GM18507 (cell line): ENCODE results near the gene PRKN.
"Not testable (repeated sequence)": the region's sequence is repeated elsewhere in the genome, so short reads cannot be mapped to it uniquely, and the experiment has no call there.

ENCODE experiments used
- DNase-seq: peaks from one replicate; pipeline ENCODE4 v3.0.0; 2011; ENCODE audit warnings: low read depth; ENCODE audit not compliant: insufficient read length; ENCODE audit errors: extremely low spot score
- FAIRE-seq: peaks from 2 replicates; lab custom pipeline; 2011; peaks lifted over from hg19 to GRCh38; lab: Jason Lieb, UNC

PRKN gene

DNA sequence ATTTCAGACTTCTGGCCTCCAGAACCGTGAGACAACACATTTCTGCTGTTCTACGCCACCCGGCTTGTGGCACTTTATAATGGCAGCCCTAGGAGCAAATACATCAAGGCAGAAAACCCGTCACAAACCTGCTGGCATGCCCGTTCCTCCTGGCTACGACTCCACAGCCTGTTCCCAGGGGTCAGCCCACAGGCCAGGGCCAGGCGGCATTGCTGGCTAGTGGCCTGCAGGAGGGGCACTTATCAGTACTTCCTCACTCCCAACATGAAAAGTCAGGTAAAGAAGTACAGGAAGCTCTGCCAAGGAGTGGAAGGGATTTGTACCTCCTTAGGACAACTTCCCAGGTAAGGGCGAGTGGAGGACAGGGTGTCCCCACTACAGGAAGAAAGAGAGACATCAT, 1230.6 kb downstream of the PRKN start:
- no peak for DNase-seq
- no peak for FAIRE-seq

DNA sequence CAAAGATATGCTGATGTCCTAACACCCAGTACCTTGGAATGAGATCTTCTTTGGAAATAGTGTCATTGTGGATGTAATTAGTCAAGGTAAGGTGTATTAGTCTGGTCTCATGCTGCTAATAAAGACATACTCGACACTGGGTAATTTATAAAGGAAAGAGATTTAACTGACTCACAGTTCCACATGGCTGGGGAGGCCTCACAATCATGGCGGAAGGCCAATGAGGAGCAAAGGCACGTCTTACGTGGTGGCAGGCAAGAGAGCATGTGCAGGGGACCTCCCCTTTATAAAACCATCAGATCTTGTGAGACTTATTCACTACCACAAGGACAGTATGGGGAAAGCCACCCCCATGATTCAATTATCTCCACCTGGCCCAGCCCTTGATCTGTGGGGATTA, 1231.3 kb downstream of the PRKN start:
- not testable (repeated sequence) for DNase-seq, FAIRE-seq

DNA sequence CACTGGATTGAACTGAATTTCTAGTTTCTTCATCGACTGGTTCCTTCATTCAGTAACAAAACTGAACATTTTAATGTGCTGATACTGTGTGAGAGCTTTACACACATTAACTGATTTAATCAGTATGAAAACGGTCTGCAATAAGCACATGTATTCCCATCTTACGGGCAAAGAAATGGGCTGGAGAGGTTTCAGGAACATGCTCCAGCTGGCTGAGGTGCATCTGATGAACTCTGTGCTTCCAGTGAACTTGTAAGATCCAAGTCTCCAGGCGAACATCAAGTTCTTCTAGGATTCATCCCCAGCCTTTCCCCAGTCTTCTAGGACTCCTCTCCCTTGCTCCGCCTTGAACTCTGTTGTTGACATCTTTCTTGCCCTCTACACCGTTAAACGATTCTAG, 1233.0 kb downstream of the PRKN start:
- DNase-seq = no peak
- FAIRE-seq = no peak

DNA sequence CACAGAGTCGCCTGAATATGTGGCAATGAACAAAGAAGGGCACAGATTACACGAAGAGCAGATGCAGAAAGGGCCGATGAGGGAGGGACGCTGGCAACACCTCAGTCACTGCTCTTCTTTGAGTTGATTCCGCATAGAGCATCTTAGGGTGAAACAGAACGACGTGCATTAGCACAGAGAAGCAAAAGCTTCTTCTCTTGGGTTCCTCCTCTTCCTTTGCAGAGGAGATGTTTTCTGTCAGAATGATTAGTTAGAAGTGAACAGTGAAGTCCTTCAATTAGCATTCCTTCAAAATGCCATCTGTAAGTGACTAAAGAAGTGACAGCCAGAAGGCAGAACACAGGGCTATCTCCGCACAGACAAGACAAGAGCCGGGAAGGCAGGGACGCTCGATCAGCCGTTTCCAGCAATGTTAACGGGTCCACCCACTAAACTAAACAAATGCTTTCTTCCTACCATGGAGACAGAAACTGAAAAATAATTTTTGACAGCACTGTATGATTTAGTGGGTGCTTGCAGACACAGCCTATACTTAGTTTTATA, 1233.9 kb downstream of the PRKN start:
- no peak for DNase-seq
- no peak for FAIRE-seq

DNA sequence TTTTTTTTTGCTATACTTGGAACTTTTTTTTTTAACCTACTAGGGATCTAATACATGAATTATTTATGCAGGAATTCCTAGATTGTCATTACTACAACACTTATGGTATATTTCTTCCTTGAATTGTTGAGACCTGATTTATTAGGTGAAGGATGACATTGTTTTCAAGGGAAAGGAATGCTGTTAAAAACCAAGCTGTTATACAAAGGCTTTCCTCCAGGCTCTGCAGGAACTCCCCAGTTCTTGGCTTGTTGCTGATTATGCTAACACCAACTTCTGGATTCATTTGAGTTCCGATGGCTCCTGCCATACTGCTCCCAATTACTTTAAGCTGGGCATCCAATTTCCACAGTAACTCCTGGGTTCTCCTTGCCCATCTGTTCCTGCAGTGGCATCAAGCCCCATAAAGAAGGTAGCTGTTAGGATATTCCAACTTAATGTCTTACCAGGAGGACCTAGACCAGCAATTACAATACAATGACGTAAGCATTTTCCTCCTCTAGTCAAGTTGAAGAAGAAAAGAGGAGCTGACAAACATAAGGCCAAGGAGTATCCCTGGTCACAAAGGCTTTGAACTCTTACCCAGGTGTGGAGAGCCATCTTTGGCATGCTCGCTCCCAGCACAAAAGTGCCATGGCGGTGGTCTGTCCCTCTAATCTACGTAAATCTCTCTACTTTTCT, 1237.8 kb downstream of the PRKN start:
- FAIRE-seq (no peak), DNase-seq (no peak)

DNA sequence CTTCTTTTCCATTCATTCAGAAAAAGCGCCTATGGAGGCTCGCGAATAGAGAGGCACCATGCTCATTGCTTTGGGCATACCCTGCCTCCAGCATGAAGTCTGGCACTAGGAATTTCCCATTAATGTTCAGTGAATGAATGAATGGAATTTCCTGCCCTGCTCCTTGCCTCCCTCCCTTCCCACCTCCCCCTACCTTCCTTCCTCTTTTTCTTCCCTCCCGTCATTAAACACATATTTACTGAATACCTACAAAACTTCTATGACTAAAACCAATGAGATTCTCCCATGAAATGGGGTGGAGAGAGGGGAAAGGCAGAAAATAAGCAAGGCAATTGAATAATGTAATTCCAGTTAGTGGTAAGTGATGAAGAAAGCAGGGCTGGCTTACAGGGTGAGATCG, 1239.9 kb downstream of the PRKN start:
- FAIRE-seq = no peak

DNA sequence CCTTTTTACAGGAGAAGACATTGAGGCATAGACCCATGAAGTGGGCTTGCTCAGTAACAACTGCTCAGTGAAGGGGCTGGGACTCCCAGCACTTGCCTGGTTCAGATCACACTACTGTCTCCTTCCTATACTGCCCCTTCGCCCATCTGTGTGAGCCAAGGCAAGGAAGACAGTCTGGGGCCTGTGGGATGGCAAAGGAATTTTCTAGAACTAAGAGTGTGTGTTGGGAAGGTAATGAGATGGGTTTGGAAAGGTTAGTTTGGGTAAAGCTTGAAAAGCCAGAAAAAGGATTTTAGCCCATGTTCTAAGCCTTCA, 1240.4 kb downstream of the PRKN start:
- no peak for FAIRE-seq

More for the DNA sequence above, 1239.9 kb downstream of the PRKN start:
- no peak for DNase-seq

DNA sequence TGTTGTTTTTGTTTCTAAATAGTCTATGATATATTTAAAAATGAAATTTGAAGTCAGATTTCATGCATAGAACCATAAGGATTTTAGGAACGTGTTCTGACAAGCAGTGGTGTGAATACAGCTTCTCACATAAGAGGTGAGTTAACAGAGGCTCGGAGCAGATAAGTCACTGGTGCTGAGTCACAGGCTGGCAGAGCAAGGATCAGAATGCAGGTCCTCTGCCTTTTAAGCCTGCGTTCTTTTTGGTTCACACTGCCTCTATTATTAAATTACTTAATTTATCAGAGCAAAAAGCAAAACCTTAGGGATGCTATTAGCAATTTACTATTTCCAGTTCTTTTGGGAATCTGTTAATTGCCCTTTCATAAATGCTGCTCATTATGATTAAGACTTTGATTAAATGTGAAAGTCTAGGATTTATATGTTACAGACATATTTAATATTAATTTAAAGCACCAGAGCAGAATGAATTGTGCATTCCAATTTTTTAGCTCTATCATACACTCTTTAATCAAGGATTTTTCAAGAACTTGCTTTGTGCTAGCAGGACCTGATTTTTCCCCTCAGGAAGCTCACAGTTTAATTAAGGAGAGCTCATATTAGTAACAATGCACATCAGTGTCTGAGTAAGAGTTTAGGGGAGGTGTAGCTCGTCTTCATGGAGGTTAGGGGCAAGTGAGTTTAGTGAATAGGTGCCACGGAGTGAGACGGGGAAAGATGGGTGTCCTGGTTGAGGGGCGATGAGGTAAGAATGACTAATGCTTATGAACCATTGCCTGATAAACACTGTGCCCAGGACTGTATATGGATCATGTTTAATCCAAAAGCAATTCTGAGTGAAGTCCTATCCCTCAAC, 1241.0 kb downstream of the PRKN start:
- FAIRE-seq = no peak
- DNase-seq = no peak

More for the DNA sequence above, 1240.4 kb downstream of the PRKN start:
- no peak for DNase-seq

DNA sequence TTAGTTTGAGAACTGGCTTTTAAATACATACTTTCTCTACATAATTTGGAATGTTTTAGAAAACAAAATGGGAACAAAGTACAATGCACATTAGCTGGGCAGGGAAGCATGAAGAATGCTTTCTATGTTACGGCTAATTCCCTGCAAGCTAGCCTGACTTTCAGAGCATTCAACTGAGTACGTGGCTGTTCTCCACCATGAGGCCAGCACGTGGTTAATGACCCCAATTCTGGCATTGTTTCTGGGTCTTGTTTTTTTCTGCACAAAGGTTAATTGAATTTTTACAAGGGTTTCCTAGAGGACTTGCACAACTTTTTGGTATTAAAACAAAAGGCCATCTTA, 1245.1 kb downstream of the PRKN start:
- no peak for DNase-seq

DNA sequence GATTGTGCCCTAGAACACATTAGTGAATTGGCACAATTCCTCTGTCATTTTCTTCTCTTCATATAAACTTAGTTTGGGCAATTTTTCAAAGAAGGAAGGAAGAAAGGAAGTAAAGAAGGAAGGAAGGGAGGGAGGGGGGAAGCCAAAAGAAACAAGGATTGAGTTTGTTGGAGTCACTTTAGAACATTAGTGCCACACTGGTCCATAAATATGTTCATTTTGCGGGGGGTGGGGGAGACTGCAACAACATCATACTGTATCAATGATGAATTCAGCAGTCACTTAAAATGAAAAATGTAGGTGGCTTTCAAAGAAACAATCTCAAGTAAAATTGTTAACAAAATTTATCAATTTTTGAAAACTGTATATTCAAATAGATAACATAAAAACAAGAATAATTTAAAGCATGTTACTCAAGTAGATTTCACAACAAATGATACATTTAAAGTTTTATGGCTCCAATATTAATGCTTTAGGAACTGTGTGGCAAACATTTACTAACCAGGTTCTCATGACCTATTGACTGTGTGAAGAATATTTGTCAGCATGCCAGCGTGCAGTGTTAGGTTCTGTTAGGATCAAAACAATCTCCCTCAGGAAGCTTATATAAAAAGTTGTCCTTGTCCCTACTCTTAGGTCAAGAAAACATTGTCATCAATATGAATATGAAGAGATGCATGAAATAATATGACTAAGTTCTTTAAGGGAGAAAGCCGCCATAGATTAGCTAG, 1245.6 kb downstream of the PRKN start:
- FAIRE-seq (no peak), DNase-seq (no peak)

More for the DNA sequence above, 1245.1 kb downstream of the PRKN start:
- no peak for FAIRE-seq

DNA sequence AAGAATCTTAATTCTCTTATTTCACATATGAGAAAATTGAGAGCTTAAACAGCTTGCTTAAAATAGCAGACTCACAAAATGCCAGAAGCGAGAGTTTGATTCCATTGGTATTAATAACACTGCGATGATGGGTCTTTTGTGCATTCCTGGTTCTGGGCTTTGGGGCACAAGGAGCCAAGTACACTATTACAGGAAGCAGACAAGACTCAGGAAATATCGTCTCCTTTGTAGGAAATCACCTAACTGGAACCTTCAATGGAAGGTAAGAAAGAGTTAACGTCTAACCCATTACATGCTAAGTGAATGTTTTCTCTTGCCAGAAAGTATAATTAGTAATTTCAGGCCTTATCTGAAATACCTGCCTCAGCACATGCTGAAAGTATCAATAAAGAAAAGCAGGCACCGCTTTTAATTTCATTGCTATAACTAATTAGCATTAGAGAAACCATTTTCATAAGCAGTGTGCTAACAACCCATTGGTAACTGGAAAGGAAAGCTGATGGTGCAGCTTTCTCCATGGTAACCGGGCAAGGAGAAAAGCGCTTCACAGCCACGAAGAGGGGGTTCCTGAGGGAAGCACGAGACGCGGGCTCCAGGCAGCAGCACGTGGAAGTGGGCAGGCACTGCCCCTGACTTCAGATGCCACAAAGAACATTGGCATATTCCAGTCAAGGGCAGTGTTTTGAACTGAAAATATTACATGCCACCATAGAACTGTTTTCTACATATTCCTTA, 1247.0 kb downstream of the PRKN start:
- FAIRE-seq (no peak), DNase-seq (no peak)

DNA sequence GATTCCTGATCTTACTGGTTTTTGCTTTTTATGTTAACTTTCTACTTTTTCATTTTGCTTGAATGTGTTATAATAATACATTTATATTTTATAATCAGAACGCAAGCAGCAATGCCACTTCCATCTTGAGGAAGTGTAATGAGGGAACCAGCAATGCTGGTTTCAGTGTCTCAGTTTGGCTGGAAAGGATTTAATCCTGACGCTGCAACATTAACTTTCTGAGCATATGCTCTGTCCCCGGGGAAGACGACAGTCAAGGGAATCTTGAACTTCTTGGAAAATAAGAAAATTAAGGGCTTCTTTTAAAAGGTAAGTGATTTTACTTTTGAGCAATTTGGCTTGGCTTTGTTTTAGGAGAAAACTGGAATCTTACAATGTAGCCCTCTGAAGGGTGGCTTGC, 1248.2 kb downstream of the PRKN start:
- FAIRE-seq (no peak), DNase-seq (no peak)

DNA sequence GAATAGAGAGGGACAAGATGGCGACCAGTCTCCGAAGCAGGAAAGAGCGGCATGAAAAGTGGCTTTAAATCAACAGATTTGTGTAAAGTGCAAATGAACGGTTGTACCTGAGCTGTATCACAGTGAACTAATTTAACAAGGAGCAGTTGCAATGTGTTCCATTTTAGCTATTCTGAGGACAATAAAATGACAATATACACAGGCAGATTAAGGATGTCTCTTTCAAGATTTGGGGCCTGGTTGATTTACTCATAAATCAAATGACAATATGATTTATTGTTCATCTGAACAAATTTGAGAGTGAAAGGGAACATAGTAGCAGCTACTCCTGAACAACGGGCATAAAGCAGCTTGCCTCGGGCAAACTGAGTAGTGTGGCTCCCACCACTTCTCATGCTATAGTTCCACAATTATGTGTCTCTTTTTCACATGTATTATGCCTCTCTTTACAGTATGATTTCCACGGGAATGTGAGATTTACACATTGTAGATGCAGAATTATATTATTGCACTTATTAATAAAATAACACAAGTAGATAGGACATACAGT, 1249.6 kb downstream of the PRKN start:
- FAIRE-seq = no peak
- DNase-seq = no peak

DNA sequence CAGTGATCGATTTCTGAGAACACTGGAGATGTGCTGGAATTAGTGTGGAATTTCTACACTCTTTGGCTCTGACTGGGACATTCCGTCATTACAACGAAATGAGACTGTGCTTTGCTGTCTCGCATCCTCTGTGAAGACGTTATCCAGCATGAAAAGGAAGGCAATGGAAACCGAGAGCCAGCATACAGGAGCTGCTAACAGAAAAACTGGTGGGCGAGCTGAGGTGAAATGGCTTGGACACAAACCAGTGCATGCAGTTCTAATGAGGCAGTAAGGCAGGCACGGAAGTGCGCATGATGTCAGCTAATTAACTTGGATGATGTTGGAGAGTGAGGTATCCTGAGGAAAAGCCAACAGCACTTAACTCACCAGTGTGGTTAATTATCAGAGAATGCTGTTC, 1250.9 kb downstream of the PRKN start:
- DNase-seq = no peak
- no peak for FAIRE-seq

DNA sequence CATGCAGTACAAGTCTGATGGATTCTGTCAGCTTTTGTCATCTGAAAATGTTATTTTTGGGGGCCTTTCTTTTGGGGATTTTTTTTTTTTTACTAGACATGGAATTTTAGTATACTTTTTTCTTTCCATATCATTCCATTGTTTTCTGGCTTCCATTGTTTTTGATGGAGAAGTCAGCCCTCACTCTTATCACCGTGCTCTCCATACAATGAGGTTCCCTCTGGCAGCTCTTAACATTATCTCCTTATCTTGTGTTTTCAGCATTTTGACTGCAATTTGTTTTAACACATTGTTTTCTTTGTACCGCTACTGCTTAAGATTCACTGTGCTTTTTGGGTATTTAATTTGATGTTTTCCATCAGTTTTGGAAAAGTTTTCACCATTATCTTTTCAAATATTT, 1262.2 kb downstream of the PRKN start:
- no peak for DNase-seq
- FAIRE-seq = no peak

DNA sequence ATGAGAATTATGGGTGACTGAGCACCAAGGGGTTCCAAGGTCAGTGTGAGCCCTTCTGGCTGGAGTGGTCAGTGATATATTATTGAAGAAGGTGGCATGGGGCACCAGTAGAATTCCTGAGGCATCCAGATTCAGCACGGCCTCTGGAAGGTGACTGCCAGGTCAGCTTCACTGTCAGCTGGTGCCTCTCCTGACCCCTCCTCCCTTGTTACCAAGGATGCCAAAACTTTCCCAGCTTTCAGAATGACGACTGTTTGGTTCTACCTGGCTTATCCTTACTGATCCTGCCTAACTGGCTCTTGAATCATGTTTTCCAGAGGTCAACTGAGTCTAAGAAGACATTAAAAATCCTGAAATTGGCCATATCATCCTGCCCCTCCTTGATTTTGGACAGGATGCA, 1264.5 kb downstream of the PRKN start:
- DNase-seq = no peak
- no peak for FAIRE-seq

DNA sequence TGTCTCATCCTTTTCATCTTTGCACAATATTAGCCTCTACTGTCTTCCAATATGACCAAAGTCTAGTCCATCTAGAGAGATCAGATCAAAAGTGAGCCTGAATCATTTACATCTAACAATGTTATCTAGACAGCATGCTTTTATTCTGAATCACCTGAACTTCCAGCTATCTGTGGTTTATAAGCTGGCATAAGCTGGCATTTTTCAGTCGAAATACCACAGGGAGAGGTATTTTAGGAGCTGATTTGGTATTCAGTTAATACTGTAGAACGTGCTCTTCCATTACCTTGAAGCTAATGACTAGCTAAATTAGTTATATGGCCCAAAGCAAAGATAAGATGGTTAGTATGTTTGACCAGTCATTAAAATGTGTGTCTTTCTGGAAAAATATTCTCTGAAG, 1265.4 kb downstream of the PRKN start:
- DNase-seq = no peak
- no peak for FAIRE-seq

DNA sequence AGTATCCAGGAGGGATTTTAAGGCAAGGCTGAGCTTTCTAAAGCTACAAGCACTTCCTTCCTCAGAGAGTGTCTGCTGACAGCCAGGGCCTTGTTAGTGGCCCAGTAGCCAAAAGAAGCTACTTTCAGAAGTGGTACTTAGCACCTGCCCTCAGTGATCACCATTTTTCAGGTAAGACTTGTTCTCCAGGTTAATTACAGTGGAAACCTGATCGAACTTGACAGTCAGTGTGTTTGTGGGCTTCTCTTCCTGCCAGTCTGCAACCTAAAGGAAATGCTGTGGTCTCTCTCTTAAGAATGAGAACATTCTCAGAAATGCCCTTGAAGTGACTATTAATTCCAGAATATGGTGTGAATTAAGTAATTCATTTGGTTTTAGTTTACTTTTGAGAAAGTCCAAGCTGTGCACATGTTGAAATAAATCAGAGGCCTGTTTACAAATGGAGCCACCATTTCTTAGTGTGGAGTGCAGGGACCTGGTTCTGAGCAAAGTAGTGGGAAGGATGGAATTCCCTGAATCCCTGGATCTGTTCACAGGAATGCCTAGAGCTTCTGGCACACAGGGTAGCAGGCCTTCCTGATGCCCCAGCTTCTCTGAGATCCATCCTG, 1268.5 kb downstream of the PRKN start:
- FAIRE-seq = no peak
- no peak for DNase-seq
